C1 segment of cervical spinal cord (tissue), 14 donors: ENCODE results near the gene LONRF2.

Source experiments
- DNase-seq, 14 donors: peaks; one replicate each; lab custom pipeline; 2025; lab: John Stamatoyannopoulos, UW

The LONRF2 gene

GRCh38 chr2:100301881-100302584 lies 20.3 kb downstream of the LONRF2 start:
- no peak for DNase-seq

- DNase-seq, result no peak
Measured at GRCh38 chr2:100299548-100299947, 22.8 kb downstream of the LONRF2 start.

GRCh38 chr2:100297511-100297910 lies 24.8 kb downstream of the LONRF2 start:
- DNase-seq, result no peak

- DNase-seq, result no peak
Measured at GRCh38 chr2:100294162-100294497, 28.2 kb downstream of the LONRF2 start.

DNA sequence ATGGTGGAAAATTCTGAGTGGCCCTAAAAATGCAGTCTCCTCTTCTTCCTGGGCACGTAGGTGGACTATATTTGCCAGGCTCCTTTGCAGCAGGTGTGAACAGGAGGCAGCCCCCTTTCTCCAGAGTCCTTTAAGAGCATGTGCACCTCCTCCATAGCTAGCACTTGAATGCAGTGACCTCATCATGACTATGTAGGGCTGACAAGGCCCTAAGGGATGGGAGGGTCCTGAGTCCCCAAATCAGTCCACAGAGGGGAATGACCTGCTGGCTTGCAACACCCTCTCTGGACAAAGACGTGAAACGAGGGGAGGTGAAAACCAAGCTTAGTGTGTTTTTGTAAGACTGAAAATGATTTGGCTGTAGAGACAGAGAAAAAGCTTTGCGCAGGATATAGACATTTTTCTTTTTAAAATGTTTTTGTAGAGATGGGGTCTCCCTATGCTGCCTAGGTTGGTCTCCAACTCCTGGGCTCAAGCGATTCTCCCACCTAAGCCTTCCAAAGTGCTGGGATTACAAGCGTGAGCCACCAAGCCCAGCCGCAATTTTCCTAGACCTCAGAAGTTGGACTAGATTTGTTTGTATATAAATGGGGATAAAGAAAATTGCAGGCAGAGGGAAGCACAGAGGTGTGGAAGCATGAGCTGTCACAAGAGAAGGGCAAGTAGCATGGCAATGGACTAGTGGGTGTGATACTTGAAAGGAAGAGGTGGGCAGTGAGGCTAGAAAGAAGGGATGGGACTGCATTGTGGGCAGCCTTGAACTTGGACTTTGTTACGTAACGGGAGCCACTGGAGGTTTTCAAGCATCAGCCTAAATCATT lies 28.8 kb downstream of the LONRF2 start:
- no peak for DNase-seq

GRCh38 chr2:100292022-100292580 lies 30.2 kb downstream of the LONRF2 start:
- DNase-seq, result no peak

GRCh38 chr2:100291152-100291970 lies 30.9 kb downstream of the LONRF2 start:
- no peak for DNase-seq

- DNase-seq, result no peak
Measured at GRCh38 chr2:100290718-100291151, 31.6 kb downstream of the LONRF2 start.

DNA sequence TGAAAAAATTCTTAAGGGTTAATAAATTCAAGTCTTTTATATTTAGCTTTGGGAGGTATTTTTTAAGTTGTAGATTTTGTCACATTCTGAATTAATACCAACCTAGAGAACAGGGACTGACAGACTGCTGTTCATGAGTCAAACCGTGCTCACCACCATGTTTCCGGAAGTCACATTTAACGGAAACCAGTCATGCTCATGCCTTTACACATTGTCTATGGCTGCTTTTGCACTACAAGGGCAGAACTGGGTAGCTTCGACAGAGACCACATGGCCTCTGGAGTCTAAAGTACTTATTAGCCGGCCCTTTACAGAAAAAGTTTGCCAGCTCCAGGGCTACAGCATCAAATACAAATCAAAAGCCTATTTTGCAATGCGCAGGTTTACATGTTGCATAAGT lies 33.3 kb downstream of the LONRF2 start:
- DNase-seq, result no peak

DNA sequence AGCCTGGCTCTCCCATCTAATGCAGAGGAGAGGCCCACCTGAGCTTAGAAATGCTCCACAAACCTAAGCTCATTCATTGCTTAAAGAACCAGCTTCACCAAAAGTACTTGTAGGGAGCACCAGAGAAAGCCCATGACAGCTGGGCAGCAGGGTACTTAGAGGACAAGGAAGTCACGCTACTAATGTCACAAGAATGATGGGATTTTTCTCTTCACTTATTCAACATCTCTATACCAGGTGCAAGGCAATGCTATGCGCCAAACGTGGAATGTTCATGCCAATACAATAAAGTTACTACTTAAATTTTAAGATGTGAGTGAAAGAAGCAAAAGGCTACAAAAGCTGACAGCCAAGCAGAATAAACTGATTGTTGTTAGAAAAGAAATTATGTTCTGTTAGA lies 36.0 kb downstream of the LONRF2 start:
- no peak for DNase-seq

DNA sequence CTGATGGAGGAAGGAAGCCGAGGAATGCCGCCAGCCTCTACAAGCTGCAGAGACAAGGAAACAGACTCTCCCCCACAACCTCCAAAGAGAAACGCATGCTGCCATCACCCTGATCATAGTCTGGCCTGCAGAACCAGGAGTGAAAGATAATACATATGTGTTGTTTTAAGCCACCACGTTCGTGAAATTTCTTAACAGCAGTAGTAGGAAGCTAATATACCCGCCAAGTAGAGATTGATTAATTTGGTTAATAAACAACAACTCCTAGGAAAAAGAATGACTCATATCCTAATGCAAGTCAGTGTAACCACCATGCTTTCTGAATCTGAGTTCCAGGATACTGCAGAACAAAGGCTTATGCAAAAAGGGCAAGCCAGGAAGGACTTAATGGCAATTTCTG lies 36.6 kb downstream of the LONRF2 start:
- no peak for DNase-seq

DNA sequence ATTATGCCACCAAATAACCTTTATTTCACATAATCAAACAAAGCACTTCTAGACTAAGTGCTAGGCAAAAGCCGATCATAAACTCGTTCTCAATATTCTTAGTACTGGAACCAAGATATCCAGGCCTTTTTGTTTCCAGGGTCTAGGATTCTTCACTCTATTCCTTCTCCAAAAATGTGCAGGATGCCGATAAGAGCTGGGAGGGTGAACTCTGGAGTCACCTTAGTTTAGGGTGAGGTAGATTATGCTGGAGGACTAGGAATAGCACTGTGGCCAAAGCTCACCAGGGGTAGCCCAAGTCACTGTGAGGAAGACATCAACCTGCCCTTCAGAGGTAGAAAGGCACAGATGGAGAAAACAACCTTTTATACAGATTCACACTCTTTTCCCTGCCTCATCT lies 37.3 kb downstream of the LONRF2 start:
- DNase-seq, result no peak

GRCh38 chr2:100283724-100284501 lies 38.4 kb downstream of the LONRF2 start:
- peak in 2 of 14 donors; percentile 25 for DNase-seq

DNA sequence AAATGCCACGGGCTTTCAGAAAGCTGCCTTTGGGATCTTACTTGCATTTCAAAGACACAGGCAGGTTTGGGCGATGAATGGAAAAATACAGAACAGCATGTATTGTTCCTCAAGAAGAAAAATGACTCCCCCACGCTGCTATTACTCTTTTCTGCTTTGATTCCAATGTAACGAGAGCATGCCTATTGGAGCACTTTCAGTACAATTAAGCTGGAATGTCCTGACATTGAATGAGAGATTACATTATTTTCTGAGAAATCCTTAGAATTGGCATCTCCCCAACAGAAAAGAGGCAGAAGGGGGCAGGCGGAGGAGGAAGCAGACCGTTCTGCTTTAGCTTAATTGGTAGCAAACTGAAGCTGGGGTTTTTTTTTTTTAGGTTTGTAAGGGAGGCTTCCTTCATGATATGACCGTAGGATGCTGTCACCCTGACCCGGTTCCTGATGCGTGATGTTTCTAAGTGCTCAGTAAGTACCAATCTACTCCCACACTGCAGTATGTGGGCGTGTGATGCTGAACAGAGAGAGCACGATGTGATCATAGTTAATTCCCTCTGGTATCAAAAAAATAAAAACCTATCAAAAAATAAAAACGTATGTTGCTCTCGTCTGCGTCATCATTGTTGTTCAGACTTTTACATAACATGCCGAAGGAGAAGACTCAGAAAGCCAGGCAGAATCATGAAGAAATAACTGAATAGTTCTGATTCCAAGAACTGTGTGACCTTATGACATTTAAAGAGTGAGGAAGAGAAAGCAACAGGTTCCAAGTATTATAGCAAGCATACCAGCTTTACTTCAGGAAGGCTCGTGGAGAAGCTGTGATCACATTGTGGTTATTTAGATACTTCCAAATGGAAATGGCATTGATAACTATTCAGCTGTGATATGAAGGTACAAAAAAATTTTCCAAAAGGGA lies 40.5 kb downstream of the LONRF2 start:
- peak in 1 of 14 donors; percentile 74 for DNase-seq

- no peak for DNase-seq
Measured at GRCh38 chr2:100279586-100280534, 42.4 kb downstream of the LONRF2 start.

GRCh38 chr2:100278986-100279385 lies 43.3 kb downstream of the LONRF2 start:
- DNase-seq, result no peak

DNA sequence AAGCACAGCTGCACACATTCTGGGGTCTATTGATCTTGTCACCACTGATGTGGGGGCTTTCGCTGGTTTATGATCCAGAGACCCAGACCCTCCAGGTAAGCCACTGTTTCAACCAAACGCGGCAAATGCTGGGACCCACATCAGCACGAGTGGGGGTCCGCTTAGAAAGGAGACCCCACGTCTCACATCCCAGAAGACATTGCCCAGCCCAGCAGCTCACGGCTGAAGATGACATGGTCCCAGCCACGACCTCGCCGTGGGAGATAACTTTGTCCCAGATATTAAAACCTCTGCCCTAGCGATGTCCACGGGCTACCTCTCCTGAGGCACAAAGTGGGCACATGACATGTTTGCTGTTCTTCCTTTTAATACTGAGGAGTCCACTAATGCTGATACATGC lies 43.8 kb downstream of the LONRF2 start:
- no peak for DNase-seq

DNA sequence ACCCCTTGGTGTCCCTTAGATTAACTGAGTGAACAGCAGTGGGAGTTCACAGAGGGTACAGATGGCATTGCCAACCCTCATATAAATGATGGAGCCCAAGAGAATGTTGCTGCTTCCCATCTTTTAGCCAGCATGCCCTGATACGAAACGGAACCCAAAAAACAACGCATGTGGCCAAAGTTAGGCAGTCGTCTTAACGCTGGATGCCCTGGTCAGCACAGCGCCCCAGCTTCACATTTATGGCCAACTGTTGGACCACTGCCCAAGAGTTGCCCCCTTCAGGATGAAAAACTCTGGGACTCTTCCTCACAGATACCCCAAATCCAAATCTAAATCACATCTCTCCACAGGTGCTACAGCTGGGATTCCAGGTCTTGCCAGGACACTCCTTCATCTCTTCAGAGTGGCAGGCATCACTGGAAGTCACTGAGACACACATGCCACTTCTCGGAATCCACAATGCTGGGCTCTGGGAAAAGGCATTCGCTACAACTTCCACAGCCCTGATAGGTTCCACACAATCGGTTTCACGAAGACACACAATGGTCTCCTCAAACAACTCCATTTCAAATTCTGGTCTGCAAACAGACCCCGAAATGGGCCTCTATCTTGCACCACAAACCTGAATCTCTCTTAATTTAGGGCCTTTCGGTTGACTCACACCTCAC lies 44.6 kb downstream of the LONRF2 start:
- no peak for DNase-seq
